GM12872 (cell line): ENCODE data around the gene TBCD.

Experiments
- CTCF ChIP-seq: IDR thresholded peaks from 3 replicates; pipeline ENCODE4 v1.5.1; 2011; ENCODE audit warnings: low read depth, mild to moderate bottlenecking, low read length, moderate library complexity; ENCODE audit not compliant: insufficient read depth

Gene TBCD

GRCh38 chr17:82921426-82921825, 169.6 kb downstream of the TBCD start:
- no peak for TF ChIP-seq CTCF

DNA sequence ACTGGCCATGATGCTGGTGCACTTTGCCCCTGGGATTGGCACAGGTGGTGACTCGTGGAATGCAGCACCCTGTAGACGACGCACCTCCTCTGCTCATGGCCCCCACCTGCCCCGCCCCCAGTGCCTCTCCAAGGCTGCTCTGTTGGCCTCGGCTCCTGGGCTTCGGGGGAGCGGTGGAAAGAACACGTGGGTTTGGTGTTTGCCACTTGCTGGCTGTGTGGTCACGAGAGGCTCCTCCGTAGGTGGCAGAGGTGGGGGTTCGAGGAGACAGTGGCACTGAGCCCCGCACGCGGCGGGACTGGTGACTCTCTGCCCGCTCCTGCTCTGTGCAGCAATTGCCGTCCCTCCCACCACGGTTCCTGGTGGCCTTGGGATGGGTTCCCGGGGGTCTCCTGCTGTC, 170.8 kb downstream of the TBCD start:
- no peak for TF ChIP-seq CTCF

GRCh38 chr17:82923366-82924113, 171.7 kb downstream of the TBCD start:
- TF ChIP-seq CTCF, result no peak

- no peak for TF ChIP-seq CTCF
These were observed 172.3 kb downstream of the TBCD start for GRCh38 chr17:82924214-82924613.

DNA sequence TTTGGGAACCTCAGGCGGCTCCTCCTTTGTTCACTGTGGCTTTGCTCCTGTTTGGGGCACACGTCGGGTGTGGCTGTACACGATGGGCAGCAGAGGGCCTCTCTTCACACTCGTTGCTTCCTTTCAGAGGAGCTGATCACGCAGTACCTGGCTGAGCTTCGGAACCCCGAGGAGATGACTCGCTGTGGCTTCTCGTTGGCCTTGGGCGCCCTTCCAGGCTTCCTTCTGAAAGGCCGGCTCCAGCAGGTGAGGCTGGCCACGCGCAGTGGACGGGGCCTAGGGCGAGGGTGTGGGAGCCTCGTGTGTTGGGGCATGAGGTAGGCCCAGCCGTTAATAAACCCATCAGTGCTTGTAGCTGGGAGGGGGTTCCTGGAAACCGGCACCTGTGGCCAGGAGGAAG, 172.9 kb downstream of the TBCD start:
- no peak for TF ChIP-seq CTCF

- TF ChIP-seq CTCF, result no peak
These were observed 173.5 kb downstream of the TBCD start for GRCh38 chr17:82925336-82925735.

GRCh38 chr17:82926081-82926480, 174.2 kb downstream of the TBCD start:
- TF ChIP-seq CTCF, result no peak

DNA sequence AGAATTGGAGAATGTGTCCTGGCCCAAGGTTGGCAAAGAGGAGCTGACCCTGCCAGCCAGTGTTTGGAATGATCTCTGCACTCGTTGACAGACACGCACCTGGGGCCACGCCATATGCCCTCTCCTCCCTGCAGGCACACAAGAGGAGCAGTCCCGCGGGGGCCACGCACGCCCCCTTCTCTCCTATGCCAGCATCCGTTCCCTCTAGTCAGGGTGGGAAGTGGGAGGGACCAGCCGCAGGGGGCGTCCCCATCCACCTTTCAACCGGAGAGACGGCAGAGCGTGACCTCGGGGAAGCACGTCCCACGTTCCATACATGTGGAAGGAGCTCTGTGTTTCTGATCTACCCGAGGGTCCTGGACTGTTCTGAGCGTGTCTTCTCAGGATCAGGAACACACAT, 174.9 kb downstream of the TBCD start:
- TF ChIP-seq CTCF, result no peak
